Neural progenitor cell (in vitro differentiated cells): ENCODE results near the gene DEGS2.

Source experiments
- EZH2phosphoT487 ChIP-seq: fragments of 200-600 bp; sonication (generic); IDR thresholded peaks from 2 replicates; pipeline ENCODE4 v1.6.1; 2017; ENCODE audit warnings: antibody characterized with exemption
- TF ChIP-seq, protein P1 (sequence below): fragments of 200-600 bp; sonication (generic); IDR thresholded peaks from 2 replicates; pipeline ENCODE4 v1.5.1; 2017; ENCODE audit warnings: antibody characterized with exemption, mild to moderate bottlenecking

GRCh38 chr14:100147691-100148464 is 11.6 kb downstream of the DEGS2 start:
- TF ChIP-seq, protein P1, sequence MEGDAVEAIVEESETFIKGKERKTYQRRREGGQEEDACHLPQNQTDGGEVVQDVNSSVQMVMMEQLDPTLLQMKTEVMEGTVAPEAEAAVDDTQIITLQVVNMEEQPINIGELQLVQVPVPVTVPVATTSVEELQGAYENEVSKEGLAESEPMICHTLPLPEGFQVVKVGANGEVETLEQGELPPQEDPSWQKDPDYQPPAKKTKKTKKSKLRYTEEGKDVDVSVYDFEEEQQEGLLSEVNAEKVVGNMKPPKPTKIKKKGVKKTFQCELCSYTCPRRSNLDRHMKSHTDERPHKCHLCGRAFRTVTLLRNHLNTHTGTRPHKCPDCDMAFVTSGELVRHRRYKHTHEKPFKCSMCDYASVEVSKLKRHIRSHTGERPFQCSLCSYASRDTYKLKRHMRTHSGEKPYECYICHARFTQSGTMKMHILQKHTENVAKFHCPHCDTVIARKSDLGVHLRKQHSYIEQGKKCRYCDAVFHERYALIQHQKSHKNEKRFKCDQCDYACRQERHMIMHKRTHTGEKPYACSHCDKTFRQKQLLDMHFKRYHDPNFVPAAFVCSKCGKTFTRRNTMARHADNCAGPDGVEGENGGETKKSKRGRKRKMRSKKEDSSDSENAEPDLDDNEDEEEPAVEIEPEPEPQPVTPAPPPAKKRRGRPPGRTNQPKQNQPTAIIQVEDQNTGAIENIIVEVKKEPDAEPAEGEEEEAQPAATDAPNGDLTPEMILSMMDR: no peak
- TF ChIP-seq EZH2phosphoT487: no peak
